T-helper 9 cell (primary cell): Measurements from ENCODE around the gene MYO9A.
"Not testable (repeated sequence)": the region's sequence is repeated elsewhere in the genome, so short reads cannot be mapped to it uniquely, and the experiment has no call there.

Source experiments
- DNase-seq: peaks from one replicate; pipeline ENCODE4 v3.0.0-alpha.2; 2020

MYO9A gene

GRCh38 chr15:71943806-71944205 is 174.1 kb downstream of the MYO9A start:
- no peak for DNase-seq

- no peak for DNase-seq
Measured at GRCh38 chr15:71939981-71940588, 177.9 kb downstream of the MYO9A start.

GRCh38 chr15:71937650-71938311 is 180.2 kb downstream of the MYO9A start:
- DNase-seq, result no peak

GRCh38 chr15:71934446-71934845 is 183.5 kb downstream of the MYO9A start:
- DNase-seq, result no peak

GRCh38 chr15:71932689-71933088 is 185.3 kb downstream of the MYO9A start:
- DNase-seq, result no peak

- DNase-seq, result no peak
Measured at GRCh38 chr15:71931261-71931660, 186.7 kb downstream of the MYO9A start.

GRCh38 chr15:71925145-71925544 is 192.8 kb downstream of the MYO9A start:
- no peak for DNase-seq

GRCh38 chr15:71921191-71921590 is 196.8 kb downstream of the MYO9A start:
- DNase-seq, result no peak

- no peak for DNase-seq
Measured at GRCh38 chr15:71920573-71920972, 197.4 kb downstream of the MYO9A start.

GRCh38 chr15:71916834-71917233 is 201.1 kb downstream of the MYO9A start:
- no peak for DNase-seq

GRCh38 chr15:71914092-71914491 is 203.9 kb downstream of the MYO9A start:
- no peak for DNase-seq

- DNase-seq, result no peak
Measured at GRCh38 chr15:71899674-71900073, 218.3 kb downstream of the MYO9A start.

- DNase-seq, result no peak
Measured at GRCh38 chr15:71893691-71894090, 224.3 kb downstream of the MYO9A start.

- no peak for DNase-seq
Measured at GRCh38 chr15:71892335-71892734, 225.6 kb downstream of the MYO9A start.

- DNase-seq, result no peak
Measured at GRCh38 chr15:71891026-71891425, 226.9 kb downstream of the MYO9A start.

GRCh38 chr15:71889947-71890346 is 228.0 kb downstream of the MYO9A start:
- DNase-seq, result no peak

- DNase-seq, result no peak
Measured at GRCh38 chr15:71889385-71889784, 228.6 kb downstream of the MYO9A start.

- DNase-seq, result no peak
Measured at GRCh38 chr15:71888797-71889196, 229.2 kb downstream of the MYO9A start.

GRCh38 chr15:71885390-71885789 is 232.6 kb downstream of the MYO9A start:
- no peak for DNase-seq

GRCh38 chr15:71883447-71883846 is 234.5 kb downstream of the MYO9A start:
- DNase-seq, result no peak

- no peak for DNase-seq
Measured at GRCh38 chr15:71880276-71880675, 237.7 kb downstream of the MYO9A start.

- DNase-seq, result no peak
Measured at GRCh38 chr15:71874245-71874644, 243.7 kb downstream of the MYO9A start.

- DNase-seq, result not testable (repeated sequence)
Measured at GRCh38 chr15:71858232-71858631, 259.7 kb downstream of the MYO9A start.

GRCh38 chr15:71853543-71853942 is 264.4 kb downstream of the MYO9A start:
- no peak for DNase-seq

- no peak for DNase-seq
Measured at GRCh38 chr15:71844916-71845315, 273.0 kb downstream of the MYO9A start.
